K562 (cell line): ENCODE measurements around the gene SOX6. TPM values are rescaled to one million over a fixed set of nuclear protein-coding genes. Genes with fewer than 3 reads are reported as not detected.

Experiments used
- ATAC-seq: fragments of 200-7000 bp; cut with Tn5 transposase; 3 replicates; pipeline ENCODE4 v1.9.1; 2020; ENCODE audit warnings: moderate library complexity
- BruUV-seq: library from RNA; stranded (reverse); fragments of 400-500 nt; replicated peaks from 2 replicates; lab custom pipeline; 2021; lab: Mats Ljungman, UMichigan
- CTCF ChIA-PET: fragments of 300-600 bp; formaldehyde crosslinking; extraction: SDS; loops from one replicate; lab custom pipeline; 2021; ENCODE audit warnings: low intra/inter-chr PET ratio; lab: Yijun Ruan, JAX
- POLR2A ChIA-PET: fragments of 300-600, 350-650 bp; sonication (Branson Sonifier 250); formaldehyde crosslinking; extraction: SDS; loops from one replicate; lab custom pipeline; 2021; ENCODE audit warnings: antibody characterized with exemption, inconsistent platforms; lab: Yijun Ruan, JAX
- DNase-seq, 4 experiments: peaks; one replicate each; pipeline versions ENCODE4 v3.0.0 to v3.0.0-alpha.2; 2011 to 2018; ENCODE audit warnings: low spot score in 3 of 4, mixed read lengths in 3 of 4; ENCODE audit errors: extremely low read depth in 1 of 4
- FAIRE-seq: peaks from 2 replicates; lab custom pipeline; 2011; peaks lifted over from hg19 to GRCh38; lab: Jason Lieb, UNC
- H2AFZ ChIP-seq: 2 replicates; pipeline ENCODE4 v1.6.0; 2011; ENCODE audit warnings: low read depth, low read length, control low read depth, inconsistent platforms
- H3K27ac ChIP-seq: fragments of 200-600 bp; 3 replicates; pipeline ENCODE4 v1.8.0; 2011; ENCODE audit warnings: low read depth, mild to moderate bottlenecking, control low read depth, inconsistent platforms, low read length, moderate library complexity, mixed read lengths; ENCODE audit errors: extremely low read depth
- H3K27me3 ChIP-seq, 2 experiments: fragments of 300-600 bp in 1 of 2; 2 replicates in 1 of 2; 3 replicates in 1 of 2; pipeline versions ENCODE4 v1.6.0 to v1.8.0; 2011; ENCODE audit warnings: inconsistent platforms in 2 of 2, low read length in 2 of 2, mild to moderate bottlenecking in 1 of 2, mixed read lengths in 1 of 2, moderate library complexity in 1 of 2; ENCODE audit not compliant: control insufficient read depth in 2 of 2, insufficient read depth in 2 of 2
- H3K36me3 ChIP-seq: fragments of 300-600 bp; 3 replicates; pipeline ENCODE4 v1.8.0; 2011; ENCODE audit warnings: mild to moderate bottlenecking, low read length, inconsistent platforms; ENCODE audit not compliant: control insufficient read depth, insufficient read depth
- H3K4me1 ChIP-seq, 2 experiments: fragments of 200-600 bp in 1 of 2; replicated peaks in 1 of 2; 2 replicates in 1 of 2; 3 replicates in 1 of 2; pipeline versions ENCODE4 v1.5.1 to v1.8.0; 2011; ENCODE audit warnings: inconsistent platforms in 2 of 2, low read length in 2 of 2, mild to moderate bottlenecking in 1 of 2, mixed read lengths in 1 of 2, moderate library complexity in 1 of 2; ENCODE audit not compliant: control insufficient read depth in 2 of 2, insufficient read depth in 2 of 2
- H3K4me2 ChIP-seq: 2 replicates; pipeline ENCODE4 v1.6.1; 2011; ENCODE audit warnings: low read length, control low read depth, inconsistent platforms, mixed read lengths; ENCODE audit not compliant: insufficient read depth
- H3K4me3 ChIP-seq: fragments of 200-600 bp; sonication (generic), shearing (Covaris generic); 2 replicates; pipeline ENCODE4 v1.5.1; 2016; ENCODE audit warnings: control low read depth, inconsistent platforms
- H3K79me2 ChIP-seq: fragments of 200-600 bp; 3 replicates; pipeline ENCODE4 v1.8.0; 2011; ENCODE audit warnings: low read length, inconsistent platforms; ENCODE audit not compliant: control insufficient read depth, insufficient read depth
- H3K9ac ChIP-seq, 2 experiments: 2 replicates each; pipeline versions ENCODE4 v1.6.0 to v1.6.1; 2011; ENCODE audit warnings: low read depth in 2 of 2, low read length in 2 of 2, control low read depth in 1 of 2, inconsistent platforms in 1 of 2, mild to moderate bottlenecking in 1 of 2, mixed read lengths in 1 of 2; ENCODE audit not compliant: insufficient read depth in 1 of 2
- H3K9me1 ChIP-seq: one replicate; pipeline ENCODE4 v1.6.0; 2011; ENCODE audit warnings: inconsistent platforms, mild to moderate bottlenecking, low read length, moderate library complexity; ENCODE audit not compliant: control insufficient read depth, insufficient read depth
- H3K9me3 ChIP-seq: replicated peaks from 2 replicates; pipeline ENCODE4 v1.5.1; 2011; ENCODE audit warnings: low read depth, low read length, inconsistent platforms; ENCODE audit not compliant: control insufficient read depth, insufficient read depth
- H4K20me1 ChIP-seq: replicated peaks from 2 replicates; pipeline ENCODE4 v1.6.1; 2011; ENCODE audit warnings: low read length, inconsistent platforms, mixed read lengths; ENCODE audit not compliant: control insufficient read depth, insufficient read depth
- ARHGAP35 ChIP-seq: fragments of 450-650 bp; IDR thresholded peaks from 2 replicates; pipeline ENCODE4 v1.6.1; 2018; ENCODE audit not compliant: partially characterized antibody
- ATF2 ChIP-seq: sonication (generic); formaldehyde crosslinking; IDR thresholded peaks from 2 replicates; pipeline ENCODE4 v1.8.1; 2022; ENCODE audit warnings: missing genetic modification reagents
- BCL6 ChIP-seq: fragments of 250-450 bp; sonication (Bioruptor Pico); IDR thresholded peaks from 2 replicates; pipeline ENCODE4 v1.4.0; 2020
- CSDE1 ChIP-seq, 2 experiments: fragments of 450-650 bp; IDR thresholded peaks; 2 replicates each; pipeline ENCODE4 v1.6.1; 2016; ENCODE audit warnings: mild to moderate bottlenecking in 1 of 2
- FOS ChIP-seq: IDR thresholded peaks from 3 replicates; pipeline ENCODE4 v1.6.1; 2011; ENCODE audit not compliant: insufficient read length; ENCODE audit errors: extremely low read depth
- IFI16 ChIP-seq: fragments of 250-450 bp; sonication (Bioruptor Pico); IDR thresholded peaks from 2 replicates; pipeline ENCODE4 v2.1.2; 2022; ENCODE audit warnings: mild to moderate bottlenecking, inconsistent platforms
- MED1 ChIP-seq: sonication (generic); formaldehyde crosslinking; IDR thresholded peaks from 2 replicates; pipeline ENCODE4 v1.8.1; 2023; ENCODE audit warnings: missing genetic modification reagents, borderline replicate concordance
- NKRF ChIP-seq: fragments of 450-650 bp; IDR thresholded peaks from 2 replicates; pipeline ENCODE4 v1.6.1; 2016; ENCODE audit warnings: borderline replicate concordance
- NONO ChIP-seq, 2 experiments: fragments of 200-400 bp in 1 of 2; fragments of 450-650 bp in 1 of 2; formaldehyde crosslinking in 1 of 2; IDR thresholded peaks; 2 replicates each; pipeline ENCODE4 v1.6.1; 2017; ENCODE audit warnings: low read depth in 2 of 2, mild to moderate bottlenecking in 2 of 2, moderate library complexity in 2 of 2, low read length in 1 of 2
- NR4A1 ChIP-seq, 2 experiments: fragments of 250-450 bp in 1 of 2; fragments of 450-650 bp in 1 of 2; sonication (Bioruptor Pico) in 1 of 2; IDR thresholded peaks; 2 replicates each; pipeline versions ENCODE4 v1.4.0 to v1.6.1; 2016 to 2020; ENCODE audit warnings: mild to moderate bottlenecking in 2 of 2, missing compliant biosample characterization in 1 of 2, missing genetic modification characterization in 1 of 2, moderate library complexity in 1 of 2
- UBTF ChIP-seq, 2 experiments: IDR thresholded peaks; 2 replicates each; pipeline ENCODE4 v1.6.1; 2012; ENCODE audit warnings: improper control_type of control experiment in 2 of 2, low read depth in 2 of 2, low read length in 2 of 2, borderline replicate concordance in 1 of 2
- YBX1 ChIP-seq: fragments of 450-650 bp; IDR thresholded peaks from 2 replicates; pipeline ENCODE4 v1.7.1; 2016; ENCODE audit warnings: mild to moderate bottlenecking
- ZNF174 ChIP-seq: fragments of 250-450 bp; sonication (Bioruptor Pico); IDR thresholded peaks from 2 replicates; pipeline ENCODE4 v1.4.0; 2020; ENCODE audit warnings: mild to moderate bottlenecking
- ZNF277 ChIP-seq: fragments of 250-450 bp; sonication (Bioruptor Pico); IDR thresholded peaks from 2 replicates; pipeline ENCODE4 v1.8.0; 2022; ENCODE audit warnings: inconsistent platforms, mild to moderate bottlenecking, moderate library complexity, borderline replicate concordance
- ZNF57 ChIP-seq: fragments of 450-650 bp; formaldehyde crosslinking; IDR thresholded peaks from 2 replicates; pipeline ENCODE4 v1.4.0; 2020; ENCODE audit warnings: mild to moderate bottlenecking, moderate library complexity
- ZNF589 ChIP-seq: fragments of 200-800 bp; sonication (Bioruptor generic); IDR thresholded peaks from 2 replicates; pipeline ENCODE4 v1.6.1; 2016; ENCODE audit warnings: low read depth, missing genetic modification characterization, missing compliant biosample characterization
- in situ Hi-C: fragments of 300-500 bp; cut with MboI; formaldehyde crosslinking; loops from 4 replicates; pipeline ENCODE4 v1.15.0; 2018; ENCODE audit warnings: inconsistent platforms, mixed read lengths
- intact Hi-C: fragments of 100-400 bp; cut with micrococcal nuclease; formaldehyde crosslinking; loops from 2 replicates; pipeline ENCODE4 v1.14.2; 2022
- polyA plus RNA-seq, 8 experiments: library from polyadenylated mRNA; depleted of rRNA in 4 of 8; stranded (reverse) in 5 of 8; unstranded in 3 of 8; fragments of >200 nt; fragmentation: Nextera tagmentation in 2 of 8; fragmentation: Illumina TruSeq in 1 of 8; extraction: Ambion mirVana in 2 of 8; extraction: Trizol in 1 of 8; gene quantifications; 2 replicates each; pipeline versions ENCODE4 v1.2.1 to v1.2.3, GENCODE V29; 2011 to 2014; ENCODE audit warnings: inconsistent platforms in 1 of 8, missing spikeins in 1 of 8
- total RNA-seq, 7 experiments: library from RNA; depleted of rRNA in 6 of 7; stranded (reverse); fragments of >200 nt in 6 of 7; fragmentation: Illumina TruSeq in 2 of 7; extraction: Trizol in 2 of 7; gene quantifications; 2 replicates each; pipeline versions ENCODE4 v1.2.1 to v1.2.3, GENCODE V29; 2011 to 2021; ENCODE audit warnings: low replicate concordance in 1 of 7

The SOX6 gene
- total and polyA plus RNA-seq, 9 of the 15 experiments (the other 6 are each of a cell fraction or from before 2014, with no cell fraction given) = 0.89 to 8.7 (median 5.7) TPM

GRCh38 chr11:16262645-16262955, 93.7 kb downstream of the SOX6 start:
- Histone ChIP-seq H3K27ac (no peak overlapping the region), H3K27me3 (no peaks in the 10 kb centered on the region), H3K4me2 (no peak overlapping the region), H4K20me1 (no peaks in the 10 kb centered on the region), H3K9me1 (no peaks in the 10 kb centered on the region), H3K4me3 (no peak overlapping the region), H2AFZ (no peak overlapping the region), H3K9me3 (peaks cover 1% of the 10 kb centered on the region; the same call in 1 of the 2 replicates), H3K9ac (no peak overlapping the region), H3K4me1 (no peaks in the 10 kb centered on the region), H3K36me3 (no peaks in the 10 kb centered on the region), H3K79me2 (no peaks in the 10 kb centered on the region)
- intact Hi-C loops (no loop called here), in situ Hi-C loops (no loop called here)
- BruUV-seq = no TSS peak
- DNase-seq = no peak
- peak; percentile 42 for FAIRE-seq
- POLR2A ChIA-PET = interaction anchor here (0.8 kb wide), 1 partner anchor 10 kb away, joined by 3 read pairs; no protein-coding TSS in a partner anchor
- ATAC-seq = no peak
- CTCF ChIA-PET = no interaction called here
- TF ChIP-seq IFI16 (CRISPR knock-in tag) (no peak), MED1 (CRISPR knock-in tag) (no peak), BCL6 (no peak), ZNF277 (CRISPR knock-in tag) (no peak), ZNF57 (no peak), ARHGAP35 (no peak), NR4A1 (CRISPR knock-in tag; IDR thresholded peaks at IDR 0.05) (no peak), NR4A1 (tag; IDR thresholded peaks at IDR 0.05) (no peak), UBTF (IDR thresholded peaks at IDR 0.05; ENCODE audit: borderline replicate concordance in 1 of 2, low read depth in 2 of 2, low read length in 2 of 2) (no peak), ZNF174 (CRISPR knock-in tag) (no peak), ZNF589 (CRISPR knock-in tag) (no peak), ATF2 (CRISPR knock-in tag) (no peak), FOS (no peak), YBX1 (no peak), CSDE1 (IDR thresholded peaks at IDR 0.05) (no peak), NKRF (no peak), NONO (IDR thresholded peaks at IDR 0.05; ENCODE audit: low read depth in 2 of 2, low read length in 1 of 2) (no peak)
